Ovary (tissue), 3 donors: ENCODE measurements around the gene FKBP2.

ENCODE experiments used
- EP300 ChIP-seq: sonication (generic); formaldehyde crosslinking; IDR thresholded peaks from one replicate; pipeline ENCODE4 v1.6.1; 2017; ENCODE audit warnings: antibody characterized with exemption
- POLR2A ChIP-seq: fragments of 450-650 bp; IDR thresholded peaks from one replicate; pipeline ENCODE4 v1.6.1; 2017; ENCODE audit warnings: antibody characterized with exemption, mild to moderate bottlenecking, moderate library complexity
- TF ChIP-seq, protein P1 (sequence below), 3 donors: fragments of 450-650 bp in 2 of 3; fragments of 200-600 bp in 1 of 3; IDR thresholded peaks; one replicate each; pipeline versions ENCODE4 v1.5.1 to v1.8.0; 2016 to 2022; ENCODE audit warnings: antibody characterized with exemption in 3 of 3, mild to moderate bottlenecking in 1 of 3
- donor health status: DM: no; HTN: no; CAD: no.

DNA sequence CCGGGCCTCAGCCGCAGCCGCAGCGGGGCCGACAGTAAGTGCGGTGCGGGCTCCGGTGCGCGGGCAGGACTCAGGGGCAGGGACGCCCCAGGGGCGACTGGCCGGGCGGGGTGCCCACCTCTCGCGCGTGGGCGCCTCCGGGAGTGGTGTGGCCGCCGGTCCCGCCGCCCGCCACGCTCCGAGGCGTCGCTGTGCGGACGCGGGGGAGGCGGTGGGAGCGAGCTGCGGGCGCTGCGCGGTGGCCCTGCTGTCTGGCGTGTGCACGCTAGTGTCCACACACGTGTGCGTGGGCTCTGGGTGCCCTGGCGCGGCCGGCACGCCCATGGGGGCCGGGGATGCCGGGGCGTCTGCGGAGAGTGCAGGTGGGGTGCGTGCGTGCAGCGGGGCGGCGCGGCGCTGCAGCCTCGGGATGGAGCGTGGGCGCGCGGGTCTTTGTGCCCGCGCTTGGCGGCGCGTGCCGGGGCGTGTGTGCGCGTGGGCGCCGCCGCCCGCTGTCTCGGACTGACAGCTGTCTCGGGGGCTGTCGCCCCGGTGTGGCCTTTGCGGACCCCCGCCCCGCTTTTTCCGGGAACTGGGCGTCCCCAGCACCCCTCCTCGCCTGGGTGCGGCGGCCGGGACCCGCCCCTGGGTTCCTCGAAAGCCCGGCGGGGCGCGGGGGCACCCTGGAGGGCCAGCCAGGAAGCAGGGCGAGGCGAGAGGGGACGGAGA, 51.0 kb downstream of the FKBP2 start:
- TF ChIP-seq, protein P1, sequence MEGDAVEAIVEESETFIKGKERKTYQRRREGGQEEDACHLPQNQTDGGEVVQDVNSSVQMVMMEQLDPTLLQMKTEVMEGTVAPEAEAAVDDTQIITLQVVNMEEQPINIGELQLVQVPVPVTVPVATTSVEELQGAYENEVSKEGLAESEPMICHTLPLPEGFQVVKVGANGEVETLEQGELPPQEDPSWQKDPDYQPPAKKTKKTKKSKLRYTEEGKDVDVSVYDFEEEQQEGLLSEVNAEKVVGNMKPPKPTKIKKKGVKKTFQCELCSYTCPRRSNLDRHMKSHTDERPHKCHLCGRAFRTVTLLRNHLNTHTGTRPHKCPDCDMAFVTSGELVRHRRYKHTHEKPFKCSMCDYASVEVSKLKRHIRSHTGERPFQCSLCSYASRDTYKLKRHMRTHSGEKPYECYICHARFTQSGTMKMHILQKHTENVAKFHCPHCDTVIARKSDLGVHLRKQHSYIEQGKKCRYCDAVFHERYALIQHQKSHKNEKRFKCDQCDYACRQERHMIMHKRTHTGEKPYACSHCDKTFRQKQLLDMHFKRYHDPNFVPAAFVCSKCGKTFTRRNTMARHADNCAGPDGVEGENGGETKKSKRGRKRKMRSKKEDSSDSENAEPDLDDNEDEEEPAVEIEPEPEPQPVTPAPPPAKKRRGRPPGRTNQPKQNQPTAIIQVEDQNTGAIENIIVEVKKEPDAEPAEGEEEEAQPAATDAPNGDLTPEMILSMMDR (IDR thresholded peaks at IDR 0.05), result no peak
- no peak for TF ChIP-seq POLR2A
- TF ChIP-seq EP300, result no peak
